GM12801 (cell line): Measurements from ENCODE around the gene CCDC183.
"Not testable (repeated sequence)": the region's sequence is repeated elsewhere in the genome, so short reads cannot be mapped to it uniquely, and the experiment has no call there.

ENCODE experiments used
- TF ChIP-seq, protein P1 (sequence below): IDR thresholded peaks from one replicate; pipeline ENCODE4 v1.5.1; 2011; ENCODE audit warnings: control low read depth; ENCODE audit not compliant: insufficient read length; ENCODE audit errors: extremely low read depth

CCDC183 gene

DNA sequence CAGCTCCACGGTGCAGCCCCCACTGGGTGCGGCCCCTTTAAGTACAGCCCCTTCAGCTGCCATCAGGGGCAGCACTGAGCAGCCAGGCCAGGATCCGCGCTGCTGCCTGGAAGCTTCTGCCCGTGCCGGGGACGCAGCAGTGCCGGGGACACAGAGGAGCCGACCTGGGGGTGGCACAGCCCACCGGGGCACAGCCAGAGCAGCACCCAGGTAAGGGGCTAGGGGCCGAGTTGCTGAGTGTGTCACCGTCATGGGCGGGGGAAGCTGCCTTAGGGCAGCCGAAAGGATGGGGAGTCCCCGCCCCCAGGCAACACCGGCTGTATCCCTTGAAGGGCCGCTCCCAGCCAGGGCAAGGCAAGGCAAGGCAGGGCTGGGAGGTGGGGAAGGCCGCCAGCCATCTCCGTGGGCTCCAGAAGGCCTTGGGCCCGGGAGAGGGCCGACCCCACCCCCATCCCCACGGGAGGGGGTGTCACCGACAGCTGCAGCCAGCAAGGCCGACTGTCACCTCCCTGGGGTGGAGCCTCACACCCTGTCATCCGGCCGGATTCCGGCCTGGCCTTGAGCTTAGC is 46.3 kb downstream of the CCDC183 start, which contains the start of gene AJM1:
Gene AJM1, plus strand, starts transcription at position 99 of the 569 bp plus-strand sequence. CDS start 1,937 bp downstream, outside the sequence.
- TF ChIP-seq, protein P1, sequence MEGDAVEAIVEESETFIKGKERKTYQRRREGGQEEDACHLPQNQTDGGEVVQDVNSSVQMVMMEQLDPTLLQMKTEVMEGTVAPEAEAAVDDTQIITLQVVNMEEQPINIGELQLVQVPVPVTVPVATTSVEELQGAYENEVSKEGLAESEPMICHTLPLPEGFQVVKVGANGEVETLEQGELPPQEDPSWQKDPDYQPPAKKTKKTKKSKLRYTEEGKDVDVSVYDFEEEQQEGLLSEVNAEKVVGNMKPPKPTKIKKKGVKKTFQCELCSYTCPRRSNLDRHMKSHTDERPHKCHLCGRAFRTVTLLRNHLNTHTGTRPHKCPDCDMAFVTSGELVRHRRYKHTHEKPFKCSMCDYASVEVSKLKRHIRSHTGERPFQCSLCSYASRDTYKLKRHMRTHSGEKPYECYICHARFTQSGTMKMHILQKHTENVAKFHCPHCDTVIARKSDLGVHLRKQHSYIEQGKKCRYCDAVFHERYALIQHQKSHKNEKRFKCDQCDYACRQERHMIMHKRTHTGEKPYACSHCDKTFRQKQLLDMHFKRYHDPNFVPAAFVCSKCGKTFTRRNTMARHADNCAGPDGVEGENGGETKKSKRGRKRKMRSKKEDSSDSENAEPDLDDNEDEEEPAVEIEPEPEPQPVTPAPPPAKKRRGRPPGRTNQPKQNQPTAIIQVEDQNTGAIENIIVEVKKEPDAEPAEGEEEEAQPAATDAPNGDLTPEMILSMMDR: not testable (repeated sequence)

- TF ChIP-seq, protein P1: no peak
Observed at GRCh38 chr9:136844761-136845464, 48.8 kb downstream of the CCDC183 start.

GRCh38 chr9:136845465-136846260 is 49.5 kb downstream of the CCDC183 start:
- TF ChIP-seq, protein P1: no peak

DNA sequence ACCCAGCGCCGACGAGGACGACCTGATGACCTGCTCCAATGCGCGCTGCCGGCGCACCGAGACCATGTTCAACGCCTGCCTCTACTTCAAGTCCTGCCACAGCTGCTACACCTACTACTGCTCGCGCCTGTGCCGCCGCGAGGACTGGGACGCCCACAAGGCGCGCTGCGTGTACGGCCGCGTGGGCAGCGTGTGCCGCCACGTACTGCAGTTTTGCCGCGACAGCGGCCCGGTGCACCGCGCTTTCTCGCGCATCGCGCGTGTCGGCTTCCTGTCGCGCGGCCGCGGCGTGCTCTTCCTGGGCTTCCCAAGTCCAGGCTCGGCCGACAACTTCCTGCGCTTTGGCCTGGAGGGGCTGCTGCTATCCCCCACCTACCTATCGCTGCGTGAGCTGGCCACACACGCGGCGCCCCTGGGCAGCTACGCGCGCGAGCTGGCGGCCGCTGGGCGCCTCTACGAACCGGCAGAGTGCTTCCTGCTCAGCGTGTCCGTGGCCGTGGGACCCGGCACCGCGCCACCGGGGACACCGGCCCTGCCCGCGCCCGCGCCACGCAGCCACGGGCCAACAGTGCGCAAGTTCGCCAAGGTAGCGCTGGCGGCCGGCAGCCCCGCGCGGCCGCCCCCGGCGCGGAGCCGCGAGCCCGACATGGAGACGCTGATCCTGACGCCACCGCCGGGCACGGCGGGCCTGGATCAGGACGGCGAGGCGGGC is 50.4 kb downstream of the CCDC183 start:
- TF ChIP-seq, protein P1: no peak

GRCh38 chr9:136847088-136847825 is 51.1 kb downstream of the CCDC183 start:
- TF ChIP-seq, protein P1: no peak

DNA sequence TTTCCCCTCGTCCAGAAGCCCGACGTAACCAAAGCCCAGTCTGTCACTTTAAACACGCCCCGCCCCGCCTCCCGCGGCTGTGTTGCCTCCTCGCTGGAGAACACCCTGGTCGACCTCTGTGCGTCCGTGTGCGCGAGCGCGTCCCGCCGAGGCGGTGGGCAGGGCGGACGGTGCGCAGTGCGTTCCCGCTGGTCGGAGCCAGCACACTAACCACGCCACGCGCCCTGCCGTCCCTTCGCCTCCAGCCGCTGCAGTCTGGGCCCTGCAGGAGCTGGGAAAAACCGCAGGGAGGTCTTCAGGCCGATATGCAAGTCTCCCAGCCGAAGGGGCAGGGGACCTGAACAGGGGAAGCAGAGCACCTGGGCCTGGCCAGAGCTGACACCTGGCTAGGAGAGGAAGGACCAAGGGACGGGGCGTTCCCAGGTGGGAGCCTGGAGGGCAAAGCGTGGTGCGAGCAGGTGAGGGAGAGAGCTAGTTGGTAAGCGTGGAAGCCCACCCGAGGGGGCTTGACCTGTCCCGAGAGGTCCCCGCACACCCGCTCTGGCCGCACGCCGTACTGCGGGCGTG is 51.8 kb downstream of the CCDC183 start:
- TF ChIP-seq, protein P1: no peak
